Measurements from ENCODE around the gene TAF9.
"Not testable (repeated sequence)": the region's sequence is repeated elsewhere in the genome, so short reads cannot be mapped to it uniquely, and the experiment has no call there.

Gene TAF9

GRCh38 chr5:69334793-69335268 is 34.5 kb downstream of the TAF9 start:
- DNase-seq, result peak; percentile 81

DNA sequence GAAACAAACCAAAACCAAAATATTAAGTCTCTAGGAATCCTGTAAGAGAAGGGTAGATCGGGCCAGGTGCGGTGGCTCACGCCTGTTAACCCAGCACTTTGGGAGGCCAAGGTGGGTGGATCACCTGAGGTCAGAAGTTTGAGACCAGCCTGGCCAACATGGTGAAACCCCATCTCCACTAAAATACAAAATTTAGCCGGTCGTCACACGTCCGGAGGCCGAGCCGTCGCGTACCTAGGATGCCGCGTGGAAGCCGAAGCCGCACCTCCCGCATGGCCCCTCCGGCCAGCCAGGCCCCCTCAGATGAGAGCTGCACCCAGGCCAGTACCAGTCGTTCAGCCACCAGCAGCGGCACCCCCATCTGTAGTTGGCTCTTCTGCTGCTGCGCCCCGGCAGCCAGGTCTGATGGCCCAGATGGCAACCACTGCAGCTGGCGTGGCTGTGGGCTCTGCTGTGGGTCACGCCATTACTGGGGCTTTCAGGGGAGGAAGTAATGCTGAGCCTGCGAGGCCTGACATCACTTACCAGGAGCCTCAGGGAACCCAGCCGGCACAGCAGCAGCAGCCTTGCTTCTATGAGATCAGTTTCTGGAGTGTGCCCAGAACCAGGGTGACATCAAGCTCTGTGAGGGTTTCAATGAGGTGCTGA is 35.5 kb downstream of the TAF9 start:
- DNase-seq, result not testable (repeated sequence)

- peak; percentile 23 for DNase-seq
Measured at GRCh38 chr5:69331528-69332445, 37.5 kb downstream of the TAF9 start.

DNA sequence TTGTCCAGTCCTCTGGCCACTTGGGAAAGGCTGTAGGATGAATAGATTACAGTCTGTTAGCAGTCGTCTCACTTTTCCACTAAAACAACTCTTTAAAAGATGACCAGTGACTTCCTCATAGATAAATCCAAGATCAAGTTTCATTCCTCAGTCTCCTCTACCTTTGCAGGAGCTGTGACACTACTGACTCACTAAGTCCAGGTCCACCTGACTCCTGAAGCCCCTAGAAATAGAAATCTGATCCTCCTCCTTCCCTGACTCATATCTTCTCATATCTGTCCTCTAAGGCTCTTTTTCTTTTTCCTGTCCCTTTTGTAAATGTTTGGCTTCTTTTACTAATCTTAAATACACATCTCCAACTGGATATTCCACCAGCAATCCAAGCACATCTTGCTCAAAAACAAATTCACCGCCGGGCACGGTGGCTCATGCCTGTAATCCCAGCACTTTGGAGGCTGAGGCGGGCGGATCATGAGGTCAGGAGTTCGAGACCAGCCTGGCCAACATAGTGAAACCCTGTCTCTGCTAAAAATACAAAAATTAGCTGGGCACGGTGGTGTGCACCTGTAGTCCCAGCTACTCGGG is 39.3 kb downstream of the TAF9 start:
- DNase-seq, result no peak

DNA sequence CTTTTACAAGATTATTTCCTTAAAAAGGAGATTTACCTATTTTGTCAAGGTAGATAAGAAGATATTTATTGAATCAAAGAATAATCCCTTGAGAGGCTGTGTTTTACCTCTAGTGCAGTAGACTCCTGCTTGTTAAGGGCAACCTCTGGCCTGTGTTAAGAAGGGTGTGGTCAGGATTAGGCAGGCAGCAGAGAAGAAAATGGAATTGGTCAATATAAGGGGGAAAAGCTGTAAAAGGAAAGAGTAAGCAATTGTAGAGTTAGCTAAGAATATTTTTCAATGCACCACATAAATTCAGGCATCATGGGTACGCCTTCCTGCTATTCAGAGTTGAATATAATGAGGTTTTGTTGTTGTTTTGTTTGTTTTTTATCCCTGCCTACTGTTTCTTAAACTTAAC is 43.0 kb downstream of the TAF9 start:
- DNase-seq, result no peak

DNA sequence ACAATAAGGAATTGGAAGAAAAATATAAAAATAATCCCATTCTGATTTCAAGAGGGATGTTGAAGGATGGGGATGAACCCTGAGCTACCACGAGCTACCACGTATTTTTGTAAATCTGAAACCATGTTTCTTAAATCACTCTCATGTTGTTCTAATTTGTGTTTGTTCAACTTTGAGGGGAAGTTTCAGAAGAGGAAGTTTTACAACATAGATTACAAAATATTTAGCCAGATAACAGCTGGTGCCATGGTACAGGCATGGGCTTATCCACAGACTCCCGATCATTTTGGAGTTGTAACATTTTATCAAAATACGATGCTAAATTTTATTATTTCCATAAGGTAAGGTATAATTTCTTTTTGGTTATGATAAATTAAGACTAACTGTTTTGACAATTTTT is 51.9 kb downstream of the TAF9 start:
- peak; percentile 49 for DNase-seq

- no peak for DNase-seq
Measured at GRCh38 chr5:69315972-69316371, 53.3 kb downstream of the TAF9 start.

Measured in inflammatory macrophage treated with lipopolysaccharide for 4 hours (primary cell).